ENCODE measurements around the gene USP6.
A peak's percentile ranks its signal among the peaks of the same experiment; 100 is the strongest.

Gene USP6

GRCh38 chr17:5184288-5184687 is 68.5 kb downstream of the USP6 start:
- Histone ChIP-seq H3K79me2 (ENCODE audit: insufficient read depth, low read length) (no peaks in the 10 kb centered on the region), H3K4me2 (ENCODE audit: low read length) (no peak overlapping the region), H3K9me3 (ENCODE audit: low read length) (peaks cover 64% of the 10 kb centered on the region), H3K27ac (ENCODE audit: low read depth, low read length, poor library complexity, severe bottlenecking) (no peak overlapping the region), H4K20me1 (ENCODE audit: insufficient read depth, low read length) (no peaks in the 10 kb centered on the region), H3K4me3 (ENCODE audit: low read depth, low read length, poor library complexity, severe bottlenecking) (no peak overlapping the region), H3K9me2 (ENCODE audit: low read depth, low read length) (no peaks in the 10 kb centered on the region), H3K27me3 (ENCODE audit: insufficient read depth, low read length) (no peaks in the 10 kb centered on the region), H3K4me1 (ENCODE audit: insufficient read depth, low read length, severe bottlenecking) (no peaks in the 10 kb centered on the region), H3F3A (ENCODE audit: insufficient read depth, low read length) (0 out of 2 replicates have a peak, but pooled peaks cover 7% of the 10 kb centered on the region), H3K9ac (ENCODE audit: low read length) (no peak overlapping the region), H2AFZ (ENCODE audit: low read length) (no peak overlapping the region), H3K36me3 (ENCODE audit: insufficient read depth, low read length) (peaks cover 65% of the 10 kb centered on the region)
- TF ChIP-seq EZH2 (IDR thresholded peaks at IDR 0.05; ENCODE audit: borderline replicate concordance, low read length), result no peak
- TF ChIP-seq CTCF (IDR thresholded peaks at IDR 0.05; ENCODE audit: low read length), result no peak

GRCh38 chr17:5191541-5192417 is 75.9 kb downstream of the USP6 start, which contains the start of gene ZNF594:
TSS of gene ZNF594 (minus strand) at chr17:5191868. CDS start at chr17:5184256, 7,612 bp downstream.
- H4K20me1 ChIP-seq (ENCODE audit: insufficient read depth, low read length), result no peaks in the 10 kb centered on the region
- no peak within 1 kb of the TSS for H2AFZ ChIP-seq (ENCODE audit: low read length)
- H3K27ac ChIP-seq (ENCODE audit: low read depth, low read length, poor library complexity, severe bottlenecking), result peak within 1 kb of the TSS; percentile 11
- no peaks in the 10 kb centered on the region for H3K9me2 ChIP-seq (ENCODE audit: low read depth, low read length)
- H3K79me2 ChIP-seq (ENCODE audit: insufficient read depth, low read length), result peaks cover 6% of the 10 kb centered on the region; the same call in 1 of the 2 replicates
- H3K36me3 ChIP-seq (ENCODE audit: insufficient read depth, low read length), result peaks cover 37% of the 10 kb centered on the region
- peak within 1 kb of the TSS; percentile 88 for H3K9ac ChIP-seq (ENCODE audit: low read length)
- TF ChIP-seq EZH2 (IDR thresholded peaks at IDR 0.05; ENCODE audit: borderline replicate concordance, low read length) (no peak), CTCF (IDR thresholded peaks at IDR 0.05; ENCODE audit: low read length) (peak; percentile 78)
- no peaks in the 10 kb centered on the region for H3K27me3 ChIP-seq (ENCODE audit: insufficient read depth, low read length)
- H3K4me1 ChIP-seq (ENCODE audit: insufficient read depth, low read length, severe bottlenecking), result peaks cover 19% of the 10 kb centered on the region
- no peaks in the 10 kb centered on the region for H3F3A ChIP-seq (ENCODE audit: insufficient read depth, low read length)
- H3K9me3 ChIP-seq (ENCODE audit: low read length), result peaks cover 20% of the 10 kb centered on the region
- H3K4me3 ChIP-seq (ENCODE audit: low read depth, low read length, poor library complexity, severe bottlenecking), result peak within 1 kb of the TSS; percentile 93
- peak within 1 kb of the TSS; percentile 97 for H3K4me2 ChIP-seq (ENCODE audit: low read length)

- Histone ChIP-seq H3K9ac (ENCODE audit: low read length) (no peak overlapping the region), H3K79me2 (ENCODE audit: insufficient read depth, low read length) (peaks cover 6% of the 10 kb centered on the region; the same call in 1 of the 2 replicates), H3F3A (ENCODE audit: insufficient read depth, low read length) (no peaks in the 10 kb centered on the region), H4K20me1 (ENCODE audit: insufficient read depth, low read length) (no peaks in the 10 kb centered on the region), H3K4me3 (ENCODE audit: low read depth, low read length, poor library complexity, severe bottlenecking) (no peak overlapping the region), H2AFZ (ENCODE audit: low read length) (no peak overlapping the region), H3K36me3 (ENCODE audit: insufficient read depth, low read length) (peaks cover 15% of the 10 kb centered on the region), H3K9me2 (ENCODE audit: low read depth, low read length) (no peaks in the 10 kb centered on the region), H3K4me1 (ENCODE audit: insufficient read depth, low read length, severe bottlenecking) (peaks cover 30% of the 10 kb centered on the region), H3K27me3 (ENCODE audit: insufficient read depth, low read length) (no peaks in the 10 kb centered on the region), H3K4me2 (ENCODE audit: low read length) (no peak overlapping the region), H3K9me3 (ENCODE audit: low read length) (peaks cover 11% of the 10 kb centered on the region; the same call in 1 of the 2 replicates), H3K27ac (ENCODE audit: low read depth, low read length, poor library complexity, severe bottlenecking) (no peak overlapping the region)
- TF ChIP-seq EZH2 (IDR thresholded peaks at IDR 0.05; ENCODE audit: borderline replicate concordance, low read length), result no peak
- no peak for TF ChIP-seq CTCF (IDR thresholded peaks at IDR 0.05; ENCODE audit: low read length)
These were observed 78.5 kb downstream of the USP6 start for GRCh38 chr17:5194346-5194745.

Measured in OCI-LY1 (cell line).